DOHH2 (cell line): ENCODE measurements around the gene REEP3.

Experiments
- EZH2phosphoT487 ChIP-seq: fragments of 200-600 bp; sonication (generic); IDR thresholded peaks from 2 replicates; pipeline ENCODE4 v1.6.1; 2017; ENCODE audit warnings: borderline replicate concordance, mild to moderate bottlenecking, antibody characterized with exemption, low read length, moderate library complexity, mixed read lengths
- TF ChIP-seq, protein P1 (sequence below): fragments of 200-600 bp; sonication (generic); IDR thresholded peaks from one replicate; pipeline ENCODE4 v1.5.1; 2014; ENCODE audit warnings: antibody characterized with exemption, mild to moderate bottlenecking, low read depth, low read length; ENCODE audit not compliant: poor library complexity, severe bottlenecking

GRCh38 chr10:63671317-63671937 lies 150.2 kb downstream of the REEP3 start:
- TF ChIP-seq, protein P1, sequence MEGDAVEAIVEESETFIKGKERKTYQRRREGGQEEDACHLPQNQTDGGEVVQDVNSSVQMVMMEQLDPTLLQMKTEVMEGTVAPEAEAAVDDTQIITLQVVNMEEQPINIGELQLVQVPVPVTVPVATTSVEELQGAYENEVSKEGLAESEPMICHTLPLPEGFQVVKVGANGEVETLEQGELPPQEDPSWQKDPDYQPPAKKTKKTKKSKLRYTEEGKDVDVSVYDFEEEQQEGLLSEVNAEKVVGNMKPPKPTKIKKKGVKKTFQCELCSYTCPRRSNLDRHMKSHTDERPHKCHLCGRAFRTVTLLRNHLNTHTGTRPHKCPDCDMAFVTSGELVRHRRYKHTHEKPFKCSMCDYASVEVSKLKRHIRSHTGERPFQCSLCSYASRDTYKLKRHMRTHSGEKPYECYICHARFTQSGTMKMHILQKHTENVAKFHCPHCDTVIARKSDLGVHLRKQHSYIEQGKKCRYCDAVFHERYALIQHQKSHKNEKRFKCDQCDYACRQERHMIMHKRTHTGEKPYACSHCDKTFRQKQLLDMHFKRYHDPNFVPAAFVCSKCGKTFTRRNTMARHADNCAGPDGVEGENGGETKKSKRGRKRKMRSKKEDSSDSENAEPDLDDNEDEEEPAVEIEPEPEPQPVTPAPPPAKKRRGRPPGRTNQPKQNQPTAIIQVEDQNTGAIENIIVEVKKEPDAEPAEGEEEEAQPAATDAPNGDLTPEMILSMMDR, result no peak
- no peak for TF ChIP-seq EZH2phosphoT487
